NCI-H2227 (cell line): Measurements from ENCODE around the gene DDX51.
A peak's percentile ranks its signal among the peaks of the same experiment; 100 is the strongest.

Experiments
- DNase-seq: peaks from one replicate; lab custom pipeline; 2025; ENCODE audit not compliant: unreplicated experiment; lab: John Stamatoyannopoulos, UW

The DDX51 gene

GRCh38 chr12:132179431-132180362 lies 35.6 kb upstream of the DDX51 start:
- no peak for DNase-seq

GRCh38 chr12:132178801-132179401 lies 34.8 kb upstream of the DDX51 start:
- DNase-seq: peak; percentile 45

DNA sequence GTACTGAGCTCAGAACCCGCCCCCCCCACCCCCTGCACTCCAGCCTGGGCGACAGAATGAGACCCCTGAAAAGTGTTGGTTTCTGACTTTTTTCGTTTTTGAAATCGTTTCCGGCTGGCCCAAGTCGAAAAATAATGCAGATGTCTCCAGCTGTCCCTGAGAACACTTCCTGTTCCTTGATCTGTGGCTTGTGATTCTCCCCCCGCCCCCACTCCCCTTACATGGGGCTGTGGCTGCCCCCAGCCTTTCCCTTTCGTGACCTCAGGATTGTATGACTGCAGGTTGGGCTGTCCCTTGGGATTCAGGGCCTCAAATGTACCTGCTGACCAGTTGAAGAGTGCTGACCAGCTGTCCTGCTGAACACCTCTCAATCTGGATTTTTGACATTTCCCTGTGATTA lies 34.2 kb upstream of the DDX51 start:
- DNase-seq: no peak

- no peak for DNase-seq
These were observed 32.9 kb upstream of the DDX51 start for GRCh38 chr12:132176920-132177551.

DNA sequence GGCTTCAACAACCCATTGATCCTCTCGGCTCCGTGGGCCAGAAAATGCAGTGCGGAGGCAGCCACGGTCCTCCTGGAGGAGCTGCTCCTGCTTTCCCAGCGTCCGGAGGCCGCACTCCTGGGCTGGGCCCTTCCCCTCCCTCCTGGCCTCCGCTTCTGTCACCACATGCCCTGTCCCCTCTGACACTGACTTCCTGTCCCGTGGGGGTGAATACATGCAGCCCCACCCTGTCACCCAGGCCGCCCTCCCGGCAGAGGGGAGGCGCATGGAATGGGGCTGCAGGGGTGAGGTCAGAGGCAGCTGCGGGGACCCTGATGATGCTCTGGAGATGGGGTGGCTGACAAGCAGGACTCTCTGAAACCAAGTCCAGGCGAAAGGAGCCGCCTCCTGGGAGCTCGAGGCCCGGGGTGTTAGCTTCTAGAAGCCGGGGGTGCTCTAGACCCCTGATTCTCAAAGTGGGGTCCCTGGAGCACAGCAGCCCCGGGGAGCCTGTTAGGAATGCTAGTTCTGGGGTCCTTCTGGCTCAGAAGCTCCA lies 32.3 kb upstream of the DDX51 start:
- DNase-seq: no peak

DNA sequence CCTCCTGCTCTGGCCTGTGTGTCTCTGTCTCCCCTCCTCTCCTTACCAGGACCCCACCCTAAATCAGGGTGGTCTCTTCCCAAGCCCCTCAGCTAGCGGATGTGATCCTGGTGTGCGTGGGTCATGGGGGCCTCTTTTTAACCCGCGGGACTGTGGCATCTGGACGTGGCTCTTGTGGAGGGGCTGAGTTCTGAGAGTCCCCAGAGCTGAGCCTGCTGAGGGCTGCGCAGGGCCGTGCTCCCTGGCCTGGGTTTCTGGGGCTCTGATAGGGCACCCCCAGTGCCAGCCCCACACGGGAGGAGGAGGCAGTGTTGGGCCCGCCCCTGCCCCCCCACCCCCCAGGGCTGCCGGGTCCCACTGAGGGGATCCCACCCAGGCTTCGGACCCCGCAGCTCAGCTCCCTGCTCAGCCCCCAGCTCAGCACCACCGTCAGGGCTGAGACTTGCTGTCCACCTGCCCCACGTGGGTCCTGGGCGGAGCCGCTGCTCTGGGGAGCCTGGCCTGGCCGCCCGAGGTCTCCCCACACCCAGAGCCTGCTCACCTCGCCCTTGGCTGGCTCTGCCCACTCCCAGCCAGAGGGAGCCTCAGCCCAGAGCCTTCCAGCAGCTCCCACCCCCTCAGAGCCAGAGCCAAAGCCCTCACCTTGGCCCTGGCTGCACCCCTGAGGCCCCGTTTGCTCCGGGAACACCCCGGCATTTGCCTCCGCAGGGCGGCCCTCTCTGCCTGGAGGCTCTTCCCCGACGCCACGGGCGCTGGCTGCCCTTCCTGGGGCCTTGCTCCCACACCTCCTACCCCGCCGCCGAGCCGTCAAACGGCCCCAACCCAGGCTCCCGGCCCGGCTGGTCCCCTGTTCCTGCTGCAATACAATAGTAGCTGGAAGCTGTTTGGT lies 31.6 kb upstream of the DDX51 start:
- no peak for DNase-seq

DNA sequence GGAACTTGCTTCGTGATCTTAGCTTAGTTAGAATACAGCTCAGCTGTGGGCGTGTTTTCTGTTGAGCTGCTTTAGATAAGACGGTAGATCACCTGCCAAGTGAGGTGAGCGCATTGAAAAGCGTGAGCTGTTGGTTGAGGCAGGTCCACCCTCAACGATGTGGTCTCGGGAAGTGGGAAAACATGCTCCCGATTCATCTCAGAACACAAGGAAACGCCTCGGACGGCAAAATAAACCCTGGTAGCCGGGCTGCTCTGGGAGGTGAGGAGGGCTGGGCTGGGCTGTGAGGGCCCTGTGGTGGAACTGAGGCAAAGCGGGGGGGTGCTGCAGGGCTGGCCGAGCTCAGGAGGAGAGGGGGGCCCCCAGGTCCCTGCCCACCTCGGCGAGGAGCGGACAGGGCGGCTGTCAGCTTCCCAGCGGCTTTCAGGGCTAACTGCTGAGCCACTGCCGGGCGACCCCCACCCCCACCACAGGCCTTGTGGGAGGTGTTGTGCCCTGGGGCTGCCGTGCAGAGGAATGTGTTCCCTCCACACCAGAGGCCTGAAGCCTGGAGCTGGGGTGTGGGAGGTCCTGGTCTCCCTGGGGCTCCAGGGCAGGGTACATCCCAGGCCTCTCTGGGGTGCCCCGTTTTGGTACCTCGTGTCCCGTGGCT lies 30.8 kb upstream of the DDX51 start:
- no peak for DNase-seq

DNA sequence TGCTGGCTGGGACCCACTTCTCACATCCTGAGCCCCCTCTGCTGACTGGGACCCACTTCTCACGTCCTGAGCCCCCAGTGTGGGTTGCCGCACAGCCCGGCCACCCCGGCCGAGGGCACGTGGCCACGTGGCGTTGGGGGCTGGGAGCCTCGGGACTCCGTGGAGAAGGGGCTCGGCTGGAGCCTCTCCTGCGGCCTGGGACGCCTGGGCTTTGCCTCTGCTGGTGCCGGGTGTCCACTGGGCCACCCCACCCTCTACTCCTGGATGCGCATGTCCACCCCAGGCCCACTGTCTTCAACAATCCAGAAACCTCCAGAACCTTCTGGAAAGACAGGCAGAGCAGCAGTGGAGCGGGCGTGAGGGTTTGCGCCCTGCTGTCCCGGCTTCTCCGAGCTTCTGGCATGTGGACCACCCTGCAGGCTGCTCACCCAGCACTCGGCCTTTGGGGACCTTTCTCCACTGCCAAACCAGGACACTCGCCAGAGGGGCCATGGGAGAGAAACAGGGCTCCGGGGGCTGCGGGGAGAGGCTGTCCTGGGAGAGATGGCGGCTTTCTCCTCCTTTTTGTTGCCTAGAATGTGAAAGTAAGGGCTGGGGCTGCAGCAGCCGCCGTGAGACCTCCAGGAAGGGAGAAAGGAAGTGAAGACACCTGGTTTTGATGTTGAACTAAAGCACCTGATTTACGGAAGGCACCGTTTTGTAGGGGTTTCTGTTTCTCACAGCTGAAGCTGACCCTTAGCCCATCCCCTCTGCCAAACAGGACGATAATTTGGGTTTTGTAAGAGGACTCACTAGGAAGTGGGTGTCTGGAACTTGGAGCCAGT lies 30.1 kb upstream of the DDX51 start:
- no peak for DNase-seq

DNA sequence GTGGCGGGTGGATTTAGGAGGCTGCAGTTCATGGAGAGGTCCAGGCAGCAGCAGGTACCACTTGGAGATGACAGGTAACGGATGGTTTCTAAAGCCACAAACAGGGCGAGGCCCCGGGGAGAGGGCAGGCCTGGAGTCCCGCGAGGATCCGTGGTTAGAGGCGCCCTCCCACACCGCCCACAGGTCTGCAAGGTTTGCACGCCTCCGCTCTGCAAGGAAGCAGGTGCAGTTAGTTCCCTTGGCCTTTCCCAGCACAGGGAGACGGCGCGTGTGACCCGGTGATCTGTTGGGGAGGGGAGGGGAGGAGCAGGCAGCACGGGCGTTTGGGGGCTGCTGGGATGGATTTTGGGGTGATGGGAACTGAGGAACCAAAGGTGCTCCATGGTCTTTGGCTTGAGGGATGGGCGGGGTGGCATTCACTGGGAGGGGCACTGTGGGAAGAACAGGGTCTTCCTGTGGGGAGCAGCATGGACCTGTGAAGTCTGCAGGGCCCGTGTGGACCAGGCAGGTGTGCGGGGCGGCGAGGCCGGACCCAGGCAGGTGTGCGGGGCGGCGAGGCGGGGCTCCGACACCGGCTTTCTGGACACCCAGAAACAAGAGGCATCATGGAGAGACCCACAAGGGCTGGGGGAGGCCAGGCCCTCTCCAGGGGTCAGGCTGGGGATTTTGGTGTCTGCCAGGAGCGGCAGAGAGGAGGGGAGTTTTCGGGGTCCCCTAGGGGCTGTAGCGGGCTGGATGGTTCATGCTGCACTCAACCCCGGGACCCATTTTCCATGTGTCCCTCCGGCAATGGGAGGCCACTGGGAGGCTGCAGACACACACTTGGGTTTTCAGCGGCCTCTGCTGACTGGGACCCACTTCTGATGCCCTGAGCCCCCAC lies 29.3 kb upstream of the DDX51 start:
- no peak for DNase-seq

DNA sequence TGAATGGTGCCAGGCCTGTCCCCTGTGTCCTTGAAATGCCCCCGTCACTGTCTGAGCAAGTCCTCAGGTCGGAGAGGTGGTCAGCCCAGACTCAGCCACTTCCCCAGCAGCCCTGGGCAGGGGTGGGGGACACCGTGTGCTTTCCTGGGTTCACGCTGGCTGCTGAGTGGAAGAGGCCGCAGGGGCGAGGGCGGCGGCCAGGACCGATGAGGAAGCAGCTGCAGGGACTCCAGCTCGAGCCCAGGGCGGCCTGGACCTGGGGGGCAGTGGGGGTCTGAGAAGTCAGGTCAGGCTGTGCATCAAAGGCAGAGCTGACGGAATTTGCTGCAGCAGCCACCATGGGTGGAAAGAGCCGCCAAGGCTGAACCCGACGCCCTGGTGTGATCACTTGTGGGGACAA lies 28.5 kb upstream of the DDX51 start:
- DNase-seq: no peak

GRCh38 chr12:132171968-132172521 lies 27.9 kb upstream of the DDX51 start:
- no peak for DNase-seq

GRCh38 chr12:132171293-132171967 lies 27.3 kb upstream of the DDX51 start:
- DNase-seq: no peak

- DNase-seq: no peak
These were observed 26.6 kb upstream of the DDX51 start for GRCh38 chr12:132170637-132171292.

DNA sequence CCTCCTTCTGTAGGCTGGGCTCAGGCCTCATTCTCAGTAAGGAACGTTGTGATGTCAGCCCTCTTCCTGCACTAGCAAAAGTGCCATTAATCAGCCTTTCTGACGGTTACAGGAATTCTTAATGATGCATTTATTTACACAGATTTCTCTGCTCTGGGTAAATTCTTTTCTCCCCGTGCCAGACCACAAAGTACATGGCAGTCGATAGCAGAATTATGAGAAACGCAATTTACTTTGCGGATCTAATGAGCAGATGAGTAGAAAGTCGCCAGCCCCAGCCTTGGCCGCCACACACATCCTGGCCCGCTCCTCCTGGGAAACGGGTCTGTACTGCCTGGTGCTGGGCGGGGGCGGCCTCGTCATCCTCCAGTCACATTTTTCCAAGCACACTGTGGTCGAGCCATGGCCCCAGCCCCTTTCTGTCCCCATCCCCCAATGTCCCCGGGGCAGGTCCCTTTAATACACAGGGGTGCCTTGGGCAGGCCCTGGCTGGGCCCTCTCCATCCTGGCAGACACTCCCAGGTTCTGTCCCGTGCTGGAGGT lies 26.0 kb upstream of the DDX51 start:
- DNase-seq: no peak

DNA sequence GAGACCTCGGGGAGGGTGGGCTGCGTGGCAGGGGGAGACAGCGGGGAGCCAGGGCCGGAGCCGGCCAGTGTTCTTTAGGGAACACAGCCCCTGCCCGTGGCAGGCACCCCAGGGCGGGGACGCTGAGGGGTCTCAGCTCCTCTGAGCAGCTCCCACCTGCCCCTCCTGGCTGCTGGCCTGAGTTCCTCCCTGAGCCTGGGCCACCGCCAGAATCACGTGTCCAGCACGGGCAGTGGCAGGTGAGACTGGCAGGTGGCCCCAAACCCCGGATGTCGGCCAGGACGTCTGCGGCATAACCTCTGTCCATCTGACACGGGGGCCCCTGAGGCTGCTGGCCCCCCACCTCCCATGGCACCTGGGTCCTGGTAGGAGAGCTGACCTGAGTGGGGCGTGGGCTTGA lies 25.3 kb upstream of the DDX51 start:
- no peak for DNase-seq

GRCh38 chr12:132168311-132169031 lies 24.4 kb upstream of the DDX51 start:
- DNase-seq: no peak
